Spleen (tissue), 7 donors: ENCODE data around the gene ANO4.

Experiments
- CTCF ChIP-seq, 11 experiments: fragments of 200-600 bp in 7 of 11; fragments of 450-650 bp in 4 of 11; sonication (generic) in 4 of 11; IDR thresholded peaks in 8 of 11; conservative IDR thresholded peaks in 3 of 11; 1 replicate in 7 of 11; 2 replicates in 4 of 11; pipeline versions ENCODE4 v1.4.0 to v1.8.0; 2016 to 2021; ENCODE audit warnings: antibody characterized with exemption in 11 of 11, inconsistent platforms in 4 of 11, mild to moderate bottlenecking in 1 of 11
- POLR2A ChIP-seq, 3 donors: fragments of 450-650 bp; IDR thresholded peaks; one replicate each; pipeline ENCODE4 v1.5.1; 2017; ENCODE audit warnings: antibody characterized with exemption in 3 of 3, mild to moderate bottlenecking in 1 of 3
- donor health status: DM: no; HTN: no; CAD: no; lungs with moderate emphysema.
- donor health status: DM: no; HTN: no; CAD: no.
- donor health status: DM: no; HTN: no; CAD: no.

GRCh38 chr12:100875771-100876170 lies 81.2 kb downstream of the ANO4 start:
- no peak for TF ChIP-seq POLR2A (IDR thresholded peaks at IDR 0.05)
- TF ChIP-seq CTCF (IDR thresholded peaks at IDR 0.05 in 8 of 11, conservative IDR thresholded peaks at IDR 0.05 in 3 of 11) = no peak
